Measurements from ENCODE around the gene ARSG. TPM values are rescaled to one million over a fixed set of nuclear protein-coding genes. Genes with fewer than 3 reads are reported as not detected.

Gene ARSG
- total RNA-seq, 6 donors from 2014 or later, result 3.6 to 16.8 (median 7.7) TPM

DNA sequence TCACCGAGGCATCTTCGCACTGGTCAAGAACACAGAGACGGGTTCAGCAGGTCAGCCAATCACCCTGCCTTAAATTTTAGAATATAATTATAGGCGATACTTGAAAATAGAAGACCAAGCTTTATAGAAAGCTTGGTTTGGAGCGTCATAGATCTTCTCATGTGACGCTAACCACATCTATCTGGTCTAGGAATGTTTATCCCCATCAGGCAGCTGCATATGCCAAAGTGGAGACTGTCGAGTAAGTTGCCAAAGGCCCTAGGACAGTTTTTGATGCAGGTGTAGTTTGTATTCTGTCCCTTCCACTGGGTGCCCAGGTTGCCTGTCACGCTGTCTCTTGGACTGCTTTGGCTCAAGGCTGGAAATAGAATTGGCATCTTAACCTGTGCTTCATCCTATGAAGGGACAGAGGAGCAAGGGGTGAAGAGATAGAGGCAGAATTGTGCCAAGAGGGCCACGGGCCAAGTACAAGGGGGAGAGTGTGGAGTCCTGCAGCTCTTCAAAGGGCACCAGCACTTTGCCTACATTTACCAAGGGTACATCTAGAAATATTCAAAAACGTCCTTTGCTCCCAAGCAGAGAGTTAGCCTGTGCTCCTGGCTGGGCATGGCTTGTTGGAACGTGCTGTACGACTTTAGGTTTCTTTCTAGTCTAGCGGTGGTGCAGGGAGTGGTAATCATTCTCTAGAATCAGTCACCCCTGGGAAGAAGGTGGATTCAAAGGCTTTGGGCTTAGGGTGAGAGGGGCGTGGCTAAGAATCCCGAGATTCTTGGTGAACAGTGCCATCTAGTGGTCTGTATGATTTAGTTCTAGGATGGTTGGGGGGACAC, 171.3 kb downstream of the ARSG start:
- TF ChIP-seq CTCF (IDR thresholded peaks at IDR 0.05) (peak; percentile 60 to 86 (median 70)), POLR2A (IDR thresholded peaks at IDR 0.05) (no peak)
- ATAC-seq (ENCODE audit: low FRiP score in 2 of 2), result peak; percentile 93 to 94
- Histone ChIP-seq H3K4me1 (peaks cover 22 to 40% (median 29%) of the 10 kb centered on the region in 4 donors), H3K9me3 (no peaks in the 10 kb centered on the region), H3K27ac (no peak overlapping the region), H3K27me3 (no peaks in the 10 kb centered on the region), H3K36me3 (no peaks in the 10 kb centered on the region), H3K4me3 (no peak overlapping the region)
- peak in 1 of 2 donors; percentile 73 for DNase-seq
- 49 to 51% methylated on average over 15 of the region's 15 CpGs for WGBS, 2 donors

- WGBS, 2 donors, result 47 to 54% methylated on average over 6 of the region's 6 CpGs
- TF ChIP-seq POLR2A (IDR thresholded peaks at IDR 0.05) (no peak), POLR2AphosphoS5 (IDR thresholded peaks at IDR 0.05) (no peak), CTCF (IDR thresholded peaks at IDR 0.05) (no peak), EP300 (IDR thresholded peaks at IDR 0.05) (no peak)
These were observed 172.1 kb downstream of the ARSG start for GRCh38 chr17:68463211-68464019.

GRCh38 chr17:68468334-68468733, 177.0 kb downstream of the ARSG start:
- Histone ChIP-seq H3K4me1 (no peaks in the 10 kb centered on the region), H3K27me3 (no peaks in the 10 kb centered on the region), H3K9me3 (no peaks in the 10 kb centered on the region), H3K27ac (no peak overlapping the region), H3K4me3 (no peak overlapping the region), H3K36me3 (no peaks in the 10 kb centered on the region)
- TF ChIP-seq POLR2AphosphoS5 (IDR thresholded peaks at IDR 0.05) (no peak), EP300 (IDR thresholded peaks at IDR 0.05) (no peak), CTCF (IDR thresholded peaks at IDR 0.05) (no peak), POLR2A (IDR thresholded peaks at IDR 0.05) (no peak)
- DNase-seq (no peak), ATAC-seq (ENCODE audit: low FRiP score in 2 of 2) (no peak)
- 47 to 74% methylated on average over 5 of the region's 5 CpGs for WGBS, 2 donors

More at GRCh38 chr17:68463211-68464019, 172.1 kb downstream of the ARSG start:
- Histone ChIP-seq H3K27ac (no peak overlapping the region), H3K27me3 (no peaks in the 10 kb centered on the region), H3K4me1 (peaks cover 18 to 33% (median 25%) of the 10 kb centered on the region in 4 donors), H3K9me3 (no peaks in the 10 kb centered on the region), H3K36me3 (no peaks in the 10 kb centered on the region), H3K4me3 (no peak overlapping the region)
- ATAC-seq (ENCODE audit: low FRiP score in 2 of 2) (no peak), DNase-seq (no peak)

- no peaks in the 10 kb centered on the region for H3K9me3 ChIP-seq
- WGBS, 2 donors, result 79 to 97% methylated on average over 1 of the region's 1 CpG
- H3K27ac ChIP-seq, result no peak overlapping the region
- ATAC-seq (ENCODE audit: low FRiP score in 2 of 2) (no peak), DNase-seq (no peak)
- H3K36me3 ChIP-seq, result no peaks in the 10 kb centered on the region
- H3K27me3 ChIP-seq, result no peaks in the 10 kb centered on the region
- no peak overlapping the region for H3K4me3 ChIP-seq
- TF ChIP-seq CTCF (IDR thresholded peaks at IDR 0.05) (no peak), POLR2AphosphoS5 (IDR thresholded peaks at IDR 0.05) (no peak), POLR2A (IDR thresholded peaks at IDR 0.05) (no peak), EP300 (IDR thresholded peaks at IDR 0.05) (no peak)
- no peaks in the 10 kb centered on the region for H3K4me1 ChIP-seq
These were observed 177.5 kb downstream of the ARSG start for GRCh38 chr17:68468788-68469187.

Small RNA genes within 50 kb of the gene (small RNA-seq; reads per million reads assigned to genes)
- 0 reads per million in 4 donors for gene MIR635

Other genes with a start within 250 kb of the ARSG start
- 10 to 100 TPM; 19.4 to 50.3 (median 45.8) TPM for gene AMZ2, start 43.5 kb upstream of the ARSG start, total RNA-seq
- 1 to 10 TPM; 2.4 to 9.9 (median 6.5) TPM for gene SLC16A6, start 368 bp upstream of the ARSG start, total RNA-seq
- gene WIPI1, start 166.0 kb downstream of the ARSG start, total RNA-seq, result 100 to 1,000 TPM in 1 of 6 donors, 10 to 100 TPM in 5; 34.7 to 151 (median 44.4) TPM
- gene PRKAR1A, start 220.9 kb downstream of the ARSG start, total RNA-seq, result 100 to 1,000 TPM; 161 to 490 (median 396) TPM